HL-60 (cell line): ENCODE data around the gene CHI3L2.

Source experiments
- DNase-seq, 2 experiments: peaks; one replicate each; pipeline ENCODE4 v3.0.0-alpha.2; 2010 to 2020; ENCODE audit warnings: low read depth in 1 of 2, low spot score in 1 of 2
- H3K27ac ChIP-seq: fragments of 250-450 bp; sonication (Bioruptor Pico); replicated peaks from 2 replicates; pipeline ENCODE4 v1.5.1; 2020; ENCODE audit warnings: mild to moderate bottlenecking, moderate library complexity
- H3K27me3 ChIP-seq: fragments of 250-450 bp; sonication (Bioruptor Pico); 2 replicates; pipeline ENCODE4 v1.5.1; 2021; ENCODE audit warnings: mild to moderate bottlenecking, moderate library complexity; ENCODE audit not compliant: insufficient read depth, poor library complexity, severe bottlenecking
- H3K4me3 ChIP-seq: replicated peaks from 2 replicates; pipeline ENCODE4 v1.5.1; 2011; ENCODE audit warnings: mild to moderate bottlenecking, control low read depth, low read length; ENCODE audit not compliant: insufficient read depth
- GABPA ChIP-seq: IDR thresholded peaks from 2 replicates; pipeline ENCODE4 v1.6.1; 2012; ENCODE audit warnings: low read depth
- POLR2AphosphoS5 ChIP-seq: IDR thresholded peaks from 2 replicates; pipeline ENCODE4 v1.6.1; 2012; ENCODE audit warnings: low read depth
- REST ChIP-seq: IDR thresholded peaks from 2 replicates; pipeline ENCODE4 v1.6.1; 2012; ENCODE audit warnings: low read depth; ENCODE audit not compliant: insufficient replicate concordance
- SPI1 ChIP-seq: IDR thresholded peaks from 2 replicates; pipeline ENCODE4 v1.6.1; 2012; ENCODE audit warnings: low read depth, mild to moderate bottlenecking, borderline replicate concordance
- TF ChIP-seq, protein P1 (sequence below): IDR thresholded peaks from one replicate; pipeline ENCODE4 v1.5.1; 2011; ENCODE audit warnings: low read length, control low read depth, inconsistent platforms; ENCODE audit not compliant: insufficient read depth

CHI3L2 gene

DNA sequence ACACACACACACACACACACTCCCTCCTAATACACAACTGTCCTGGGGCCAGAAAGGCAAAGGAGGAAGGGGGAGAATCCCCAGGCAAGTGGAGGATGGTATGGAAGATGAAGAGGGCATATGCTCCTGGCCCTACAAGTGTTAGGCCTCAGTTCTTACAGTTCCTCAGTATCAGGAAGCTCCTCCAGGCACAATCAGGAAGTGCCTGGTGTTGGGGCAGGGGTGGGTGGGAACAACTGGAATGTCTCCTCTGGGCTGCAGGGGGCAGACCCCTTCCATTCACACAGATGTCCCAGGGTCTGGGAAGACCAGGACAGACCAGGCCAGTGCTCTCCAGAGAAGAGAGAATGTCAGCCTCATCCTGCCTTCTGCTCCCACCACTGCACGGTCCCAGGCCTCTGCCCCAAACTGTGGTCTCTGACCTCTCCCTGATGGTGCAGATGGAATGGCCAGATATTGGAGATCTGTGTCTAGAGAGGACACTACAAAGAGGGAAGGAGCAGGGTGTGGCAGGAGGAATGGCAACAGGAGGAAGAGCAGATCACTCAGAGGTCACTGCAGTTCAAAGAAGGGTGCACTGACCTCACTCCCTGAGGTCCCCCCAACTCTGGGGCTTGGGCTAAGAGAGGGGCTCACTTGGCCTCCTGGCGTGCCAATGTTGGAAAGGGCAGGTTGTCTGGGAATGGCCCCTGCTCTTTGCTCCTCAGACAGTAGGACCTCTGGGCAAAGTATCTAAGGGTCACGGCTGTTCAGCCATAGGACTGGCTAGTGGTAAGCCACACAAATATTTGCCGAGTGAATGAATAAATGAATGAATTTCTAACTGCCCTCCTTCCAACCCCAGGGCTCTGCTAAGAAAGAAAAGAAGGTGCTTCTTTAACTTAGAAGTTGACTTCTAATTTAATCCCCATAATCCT is 24.5 kb upstream of the CHI3L2 start:
- TF ChIP-seq POLR2AphosphoS5 = no peak
- Histone ChIP-seq H3K4me3 (peak overlapping the region; percentile 31), H3K27ac (peak overlapping the region; percentile 94), H3K27me3 (no peaks in the 10 kb centered on the region)
- peak in 1 of 2 experiments; percentile 27 for DNase-seq

DNA sequence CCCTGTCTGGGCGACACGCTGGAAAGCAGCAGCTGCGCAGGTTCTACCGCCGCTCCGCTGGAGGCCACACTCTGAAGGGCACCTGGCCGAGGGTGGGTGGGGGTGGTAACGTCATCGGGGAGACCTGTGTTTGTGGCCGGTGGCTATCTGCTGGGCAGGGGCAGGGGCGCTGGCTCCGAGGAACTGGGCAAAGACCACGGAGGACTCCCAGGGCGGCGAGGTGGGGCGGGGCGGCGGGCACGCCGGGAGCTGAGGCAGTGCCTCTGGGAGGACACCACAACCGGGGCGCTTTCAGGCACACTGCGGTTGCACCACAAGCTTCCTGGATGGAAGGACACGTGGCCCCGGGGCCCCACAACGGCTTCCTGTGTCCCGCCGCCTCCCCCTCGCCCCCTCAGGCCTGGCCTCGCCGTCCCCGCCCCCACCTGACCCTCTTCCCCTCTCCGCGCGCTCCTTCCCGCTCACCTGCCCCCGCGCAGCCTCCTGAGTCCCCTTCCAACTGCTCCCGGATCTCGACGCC is 23.8 kb upstream of the CHI3L2 start:
- DNase-seq = peak; percentile 97 to 98
- H3K27me3 ChIP-seq = no peaks in the 10 kb centered on the region
- H3K27ac ChIP-seq = peak overlapping the region; percentile 94
- H3K4me3 ChIP-seq = peak overlapping the region; percentile 31
- TF ChIP-seq GABPA (peak; percentile 22; the same call in 1 of the 2 replicates), POLR2AphosphoS5 (peak; percentile 88), SPI1 (no peak), REST (peak; percentile 57)

DNA sequence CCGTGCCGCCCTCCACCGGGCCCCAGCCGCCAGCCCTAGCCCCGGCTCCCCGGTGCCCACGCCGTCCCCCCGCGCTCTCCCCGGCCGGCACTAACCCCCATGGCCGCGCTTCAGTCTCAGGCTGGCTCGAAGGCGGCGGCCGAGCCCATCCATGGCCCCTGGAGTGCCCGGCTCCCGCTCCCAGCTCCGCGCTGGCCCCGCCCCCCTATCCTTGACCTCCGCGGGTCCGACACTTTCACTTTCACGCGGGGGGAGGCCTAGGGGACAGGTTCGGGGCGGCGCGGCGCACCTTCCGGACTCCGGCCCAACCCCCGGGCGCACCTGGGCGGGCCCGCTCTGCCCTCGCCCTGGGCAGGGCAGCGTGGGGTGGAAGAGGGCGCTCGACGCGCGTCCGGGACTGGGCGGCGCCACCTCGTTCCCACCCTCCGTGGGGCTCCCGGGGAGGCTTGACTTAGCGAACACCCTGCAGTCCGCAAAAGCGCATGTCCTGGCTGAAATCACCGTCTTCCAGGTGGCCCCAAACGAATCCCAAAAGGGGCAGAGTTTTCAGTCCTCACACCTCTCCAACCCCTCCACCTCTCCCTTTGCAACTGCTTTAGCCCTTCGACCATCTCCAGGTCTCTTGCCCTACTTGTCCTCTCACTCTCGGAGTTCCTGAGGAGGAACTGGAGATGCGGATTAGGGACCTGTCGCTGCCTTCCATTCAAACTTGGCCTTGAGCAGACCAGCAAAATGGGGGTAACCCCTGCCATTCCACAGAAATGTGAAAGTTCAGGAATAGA is 23.1 kb upstream of the CHI3L2 start:
- DNase-seq = peak in 1 of 2 experiments; percentile 22
- no peak for TF ChIP-seq POLR2AphosphoS5
- TF ChIP-seq GABPA = no peak
- TF ChIP-seq SPI1 = no peak
- TF ChIP-seq, protein P1, sequence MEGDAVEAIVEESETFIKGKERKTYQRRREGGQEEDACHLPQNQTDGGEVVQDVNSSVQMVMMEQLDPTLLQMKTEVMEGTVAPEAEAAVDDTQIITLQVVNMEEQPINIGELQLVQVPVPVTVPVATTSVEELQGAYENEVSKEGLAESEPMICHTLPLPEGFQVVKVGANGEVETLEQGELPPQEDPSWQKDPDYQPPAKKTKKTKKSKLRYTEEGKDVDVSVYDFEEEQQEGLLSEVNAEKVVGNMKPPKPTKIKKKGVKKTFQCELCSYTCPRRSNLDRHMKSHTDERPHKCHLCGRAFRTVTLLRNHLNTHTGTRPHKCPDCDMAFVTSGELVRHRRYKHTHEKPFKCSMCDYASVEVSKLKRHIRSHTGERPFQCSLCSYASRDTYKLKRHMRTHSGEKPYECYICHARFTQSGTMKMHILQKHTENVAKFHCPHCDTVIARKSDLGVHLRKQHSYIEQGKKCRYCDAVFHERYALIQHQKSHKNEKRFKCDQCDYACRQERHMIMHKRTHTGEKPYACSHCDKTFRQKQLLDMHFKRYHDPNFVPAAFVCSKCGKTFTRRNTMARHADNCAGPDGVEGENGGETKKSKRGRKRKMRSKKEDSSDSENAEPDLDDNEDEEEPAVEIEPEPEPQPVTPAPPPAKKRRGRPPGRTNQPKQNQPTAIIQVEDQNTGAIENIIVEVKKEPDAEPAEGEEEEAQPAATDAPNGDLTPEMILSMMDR = no peak
- no peak for TF ChIP-seq REST
- no peaks in the 10 kb centered on the region for H3K27me3 ChIP-seq
- H3K4me3 ChIP-seq = peak overlapping the region; percentile 28
- H3K27ac ChIP-seq = peak overlapping the region; percentile 94

DNA sequence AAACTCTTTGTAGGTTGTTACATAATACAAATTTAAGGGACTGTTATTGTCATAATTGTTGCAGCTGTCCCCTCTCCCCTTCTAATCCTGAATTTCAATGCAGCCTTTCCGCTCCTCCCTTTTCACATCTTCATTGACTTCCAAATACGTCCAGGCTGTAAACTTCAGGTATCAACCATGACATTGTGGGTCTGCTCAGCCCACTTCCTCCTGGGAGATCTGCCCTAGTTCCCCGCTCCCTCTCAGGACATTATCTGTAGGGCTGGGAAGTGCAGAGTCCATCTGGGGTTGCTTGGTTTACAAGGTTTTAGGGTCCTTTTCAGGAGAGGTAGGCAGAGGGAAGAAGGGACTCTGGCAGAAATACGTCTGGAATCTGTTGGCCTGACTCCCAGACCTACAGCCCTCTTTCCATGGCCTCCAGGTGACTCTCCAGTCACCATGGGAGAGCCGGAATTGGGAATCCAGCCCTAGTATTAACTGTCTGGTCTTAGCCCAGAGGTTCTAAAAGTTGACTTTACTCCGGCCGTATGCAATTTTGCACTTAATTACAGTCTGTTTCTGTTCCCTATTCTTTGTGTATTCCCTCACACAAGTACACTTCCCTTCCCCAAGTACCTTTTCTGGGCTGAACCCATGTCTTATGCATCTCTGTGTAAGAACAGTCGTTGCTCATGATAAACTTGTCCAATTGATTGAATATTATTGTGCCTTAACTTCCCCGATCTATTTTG is 22.4 kb upstream of the CHI3L2 start:
- TF ChIP-seq SPI1 (peak; percentile 52; the same call in 1 of the 2 replicates), POLR2AphosphoS5 (no peak)
- H3K27me3 ChIP-seq = no peaks in the 10 kb centered on the region
- DNase-seq = no peak
- H3K27ac ChIP-seq = peak overlapping the region; percentile 94
- no peak overlapping the region for H3K4me3 ChIP-seq
